ENCODE measurements around the gene TARS3.
A peak's percentile ranks its signal among the peaks of the same experiment; 100 is the strongest.

DNA sequence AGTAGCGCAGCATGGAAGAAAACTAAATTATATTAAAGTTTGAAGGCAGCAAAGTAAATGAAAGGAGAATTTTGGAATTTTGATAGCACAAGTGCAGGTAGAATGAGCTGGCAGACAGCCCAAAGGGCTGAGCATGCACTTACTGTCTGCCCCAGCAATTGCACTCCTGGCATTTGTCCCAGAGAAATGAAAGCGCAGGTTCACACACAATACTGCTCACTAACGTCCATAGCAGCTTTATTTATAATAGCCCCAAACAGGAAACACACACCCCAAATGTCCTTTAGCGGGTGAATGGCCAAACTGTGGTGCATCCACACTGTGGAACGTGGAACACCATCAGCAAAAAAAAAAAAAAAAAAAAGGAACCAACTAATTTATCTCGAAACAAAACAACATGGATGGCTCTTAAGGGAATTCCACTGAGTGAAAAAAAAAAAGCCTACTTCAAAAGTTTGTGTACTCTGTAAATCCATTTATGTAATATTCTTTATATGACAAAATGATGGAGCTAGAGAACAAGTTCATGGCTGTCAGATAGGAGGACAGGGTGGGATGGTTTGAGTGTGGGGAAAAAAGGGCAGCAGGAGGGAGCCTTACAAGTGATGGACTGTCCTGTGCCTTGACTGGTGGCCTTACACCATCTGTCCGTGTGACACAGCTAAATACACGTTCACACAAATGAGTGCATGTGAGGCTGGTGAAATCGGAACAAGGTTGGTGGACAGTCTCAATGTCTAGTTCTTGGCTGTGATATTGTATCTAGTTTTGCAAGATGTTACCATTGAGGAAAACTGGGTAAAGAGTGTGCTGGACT lies 66.1 kb downstream of the TARS3 start:
- TF ChIP-seq, protein P1, sequence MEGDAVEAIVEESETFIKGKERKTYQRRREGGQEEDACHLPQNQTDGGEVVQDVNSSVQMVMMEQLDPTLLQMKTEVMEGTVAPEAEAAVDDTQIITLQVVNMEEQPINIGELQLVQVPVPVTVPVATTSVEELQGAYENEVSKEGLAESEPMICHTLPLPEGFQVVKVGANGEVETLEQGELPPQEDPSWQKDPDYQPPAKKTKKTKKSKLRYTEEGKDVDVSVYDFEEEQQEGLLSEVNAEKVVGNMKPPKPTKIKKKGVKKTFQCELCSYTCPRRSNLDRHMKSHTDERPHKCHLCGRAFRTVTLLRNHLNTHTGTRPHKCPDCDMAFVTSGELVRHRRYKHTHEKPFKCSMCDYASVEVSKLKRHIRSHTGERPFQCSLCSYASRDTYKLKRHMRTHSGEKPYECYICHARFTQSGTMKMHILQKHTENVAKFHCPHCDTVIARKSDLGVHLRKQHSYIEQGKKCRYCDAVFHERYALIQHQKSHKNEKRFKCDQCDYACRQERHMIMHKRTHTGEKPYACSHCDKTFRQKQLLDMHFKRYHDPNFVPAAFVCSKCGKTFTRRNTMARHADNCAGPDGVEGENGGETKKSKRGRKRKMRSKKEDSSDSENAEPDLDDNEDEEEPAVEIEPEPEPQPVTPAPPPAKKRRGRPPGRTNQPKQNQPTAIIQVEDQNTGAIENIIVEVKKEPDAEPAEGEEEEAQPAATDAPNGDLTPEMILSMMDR (IDR thresholded peaks at IDR 0.05): no peak
- TF ChIP-seq POLR2A (IDR thresholded peaks at IDR 0.05): peak in 1 of 2 donors; percentile 19

Data from heart left ventricle (tissue), 13 donors.